Naive B cell (primary cell): ENCODE results near the gene PRKCB. TPM values are rescaled to one million over a fixed set of nuclear protein-coding genes. Genes with fewer than 3 reads are reported as not detected.
"Not testable (repeated sequence)": the region's sequence is repeated elsewhere in the genome, so short reads cannot be mapped to it uniquely, and the experiment has no call there.

Experiments
- ATAC-seq, 2 donors: fragments of 150-1000 bp; cut with Tn5 transposase; 2 replicates each; pipeline ENCODE4 v1.10.0; 2021; ENCODE audit warnings: low read depth in 2 of 2, mild to moderate bottlenecking in 2 of 2, moderate library complexity in 2 of 2
- DNase-seq: peaks from one replicate; pipeline ENCODE4 v3.0.0; 2022
- H3K27ac Mint-ChIP-seq, 6 donors: one replicate each; pipeline ENCODE4 v1.8.0; 2020 to 2022; ENCODE audit warnings: mild to moderate bottlenecking in 6 of 6, mixed read lengths in 6 of 6, moderate library complexity in 5 of 6, inconsistent platforms in 2 of 6
- H3K27me3 Mint-ChIP-seq, 3 donors: one replicate each; pipeline ENCODE4 v1.8.0; 2021 to 2022; ENCODE audit warnings: mixed read lengths in 3 of 3, mild to moderate bottlenecking in 1 of 3
- H3K36me3 Mint-ChIP-seq, 2 donors: one replicate each; pipeline ENCODE4 v1.8.0; 2020 to 2022; ENCODE audit warnings: mixed read lengths in 2 of 2, inconsistent platforms in 1 of 2, mild to moderate bottlenecking in 1 of 2
- H3K4me1 Mint-ChIP-seq, 3 donors: one replicate each; pipeline ENCODE4 v1.8.0; 2020 to 2022; ENCODE audit warnings: mixed read lengths in 3 of 3, inconsistent platforms in 1 of 3, mild to moderate bottlenecking in 1 of 3, moderate library complexity in 1 of 3
- H3K4me3 Mint-ChIP-seq, 8 donors: one replicate each; pipeline ENCODE4 v1.8.0; 2020 to 2022; ENCODE audit warnings: mild to moderate bottlenecking in 8 of 8, mixed read lengths in 8 of 8, moderate library complexity in 8 of 8, inconsistent platforms in 2 of 8
- H3K9me3 Mint-ChIP-seq, 7 donors: one replicate each; pipeline ENCODE4 v1.8.0; 2020 to 2022; ENCODE audit warnings: mixed read lengths in 7 of 7, mild to moderate bottlenecking in 5 of 7, inconsistent platforms in 2 of 7, moderate library complexity in 1 of 7
- polyA plus RNA-seq, 6 donors: library from polyadenylated mRNA; unstranded; fragments of 300-500 nt; fragmentation: Illumina TruSeq; gene quantifications; one replicate each; pipeline ENCODE4 v1.2.3, GENCODE V29; 2021; ENCODE audit warnings: low read depth in 6 of 6

Gene PRKCB
- polyA plus RNA-seq, 6 donors from 2014 or later, result 213 to 344 (median 285) TPM

GRCh38 chr16:23929237-23929636 is 93.5 kb downstream of the PRKCB start:
- ATAC-seq (no peak), DNase-seq (no peak)
- no peaks in the 10 kb centered on the region for H3K27me3 Mint-ChIP-seq
- H3K4me1 Mint-ChIP-seq, result peaks cover 65 to 89% (median 84%) of the 10 kb centered on the region in 3 donors
- peaks cover 16 to 39% of the 10 kb centered on the region in 2 donors for H3K36me3 Mint-ChIP-seq
- H3K27ac Mint-ChIP-seq, result peak overlapping the region in 4 of 6 donors; percentile 35 to 89 (median 75)
- H3K9me3 Mint-ChIP-seq, result peaks cover 0 to 10% (median 2%) of the 10 kb centered on the region in 7 donors
- H3K4me3 Mint-ChIP-seq, result peak overlapping the region in 1 of 8 donors; percentile 45

- Mint-ChIP-seq H3K4me3 (peak overlapping the region in 1 of 8 donors; percentile 43), H3K27me3 (no peaks in the 10 kb centered on the region), H3K36me3 (peaks cover 10 to 38% of the 10 kb centered on the region in 2 donors), H3K27ac (peak overlapping the region in 3 of 6 donors; percentile 61 to 82 (median 72)), H3K4me1 (peaks cover 70 to 89% (median 87%) of the 10 kb centered on the region in 3 donors), H3K9me3 (peaks cover 0 to 9% (median 2%) of the 10 kb centered on the region in 7 donors)
- DNase-seq (no peak), ATAC-seq (no peak)
These were observed 94.1 kb downstream of the PRKCB start for GRCh38 chr16:23929856-23930255.

- Mint-ChIP-seq H3K27me3 (no peaks in the 10 kb centered on the region), H3K4me1 (peaks cover 78 to 90% (median 87%) of the 10 kb centered on the region in 3 donors), H3K36me3 (peaks cover 2 to 38% of the 10 kb centered on the region in 2 donors), H3K4me3 (peak overlapping the region in 1 of 8 donors; percentile 5), H3K27ac (peak overlapping the region in 4 of 6 donors; percentile 16 to 83 (median 58)), H3K9me3 (peaks cover 0 to 9% (median 2%) of the 10 kb centered on the region in 7 donors)
- ATAC-seq, result no peak
- no peak for DNase-seq
These were observed 95.0 kb downstream of the PRKCB start for GRCh38 chr16:23930791-23931190.

GRCh38 chr16:23931199-23931598 is 95.4 kb downstream of the PRKCB start:
- DNase-seq (no peak), ATAC-seq (no peak)
- Mint-ChIP-seq H3K36me3 (peaks cover 0 to 38% of the 10 kb centered on the region in 2 donors), H3K9me3 (peaks cover 0 to 9% (median 2%) of the 10 kb centered on the region in 7 donors), H3K4me1 (peaks cover 80 to 92% (median 89%) of the 10 kb centered on the region in 3 donors), H3K4me3 (peak overlapping the region in 1 of 8 donors; percentile 5), H3K27ac (peak overlapping the region in 4 of 6 donors; percentile 10 to 84 (median 61)), H3K27me3 (no peaks in the 10 kb centered on the region)

DNA sequence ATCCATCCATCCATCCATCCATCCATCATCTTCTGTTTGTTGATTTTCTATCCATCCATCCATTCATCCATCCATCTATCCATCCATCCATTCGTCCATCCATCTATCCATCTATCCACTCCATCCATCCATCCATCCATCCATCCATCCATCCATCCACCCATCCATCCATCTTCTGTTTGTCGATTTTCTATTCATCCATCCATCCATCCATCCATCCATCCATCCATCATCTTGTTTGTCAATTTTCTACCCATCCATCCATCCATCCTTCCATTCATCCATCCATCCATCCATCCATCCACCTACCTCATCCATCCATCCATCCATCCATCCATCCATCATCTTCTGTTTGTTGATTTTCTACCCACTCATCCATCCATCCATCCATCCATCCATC is 97.9 kb downstream of the PRKCB start:
- Mint-ChIP-seq H3K4me3 (peak overlapping the region in 3 of 8 donors; percentile 9 to 51 (median 10)), H3K27ac (peak overlapping the region in 3 of 6 donors; percentile 3 to 52 (median 14)), H3K4me1 (peaks cover 78 to 88% (median 87%) of the 10 kb centered on the region in 3 donors), H3K36me3 (peaks cover 0 to 24% of the 10 kb centered on the region in 2 donors)
- not testable (repeated sequence) for H3K27me3 Mint-ChIP-seq, DNase-seq, ATAC-seq, H3K9me3 Mint-ChIP-seq

DNA sequence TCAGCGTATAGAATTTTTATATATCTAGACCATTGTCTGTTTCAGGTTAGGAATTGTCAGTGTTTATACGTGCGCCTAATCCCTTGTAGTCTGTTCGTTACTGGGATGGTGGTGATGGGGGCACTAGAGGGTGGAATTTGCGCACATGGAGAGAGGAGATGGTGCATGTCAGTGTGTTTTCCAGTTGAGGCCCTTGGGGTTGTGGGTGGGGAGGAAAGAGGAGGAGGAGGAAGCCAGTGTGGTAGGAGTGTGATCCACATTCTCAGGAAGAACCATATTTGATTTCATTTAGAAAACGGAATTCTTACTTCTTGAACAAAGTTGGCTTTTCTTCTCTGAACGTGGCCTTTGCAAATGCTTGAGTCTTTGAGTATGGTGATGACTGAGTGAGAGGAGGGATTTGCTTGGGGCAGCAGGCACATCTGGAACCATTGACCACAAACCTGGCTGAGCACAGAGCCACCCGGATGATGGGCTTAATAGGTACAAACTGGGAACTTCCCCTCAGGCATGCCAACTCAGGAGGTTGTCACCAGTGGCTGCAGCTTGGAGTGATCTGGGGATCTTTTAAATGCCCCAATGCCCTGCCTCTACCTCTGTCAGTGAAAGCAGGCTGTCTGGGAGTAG is 98.9 kb downstream of the PRKCB start:
- no peaks in the 10 kb centered on the region for H3K27me3 Mint-ChIP-seq

DNA sequence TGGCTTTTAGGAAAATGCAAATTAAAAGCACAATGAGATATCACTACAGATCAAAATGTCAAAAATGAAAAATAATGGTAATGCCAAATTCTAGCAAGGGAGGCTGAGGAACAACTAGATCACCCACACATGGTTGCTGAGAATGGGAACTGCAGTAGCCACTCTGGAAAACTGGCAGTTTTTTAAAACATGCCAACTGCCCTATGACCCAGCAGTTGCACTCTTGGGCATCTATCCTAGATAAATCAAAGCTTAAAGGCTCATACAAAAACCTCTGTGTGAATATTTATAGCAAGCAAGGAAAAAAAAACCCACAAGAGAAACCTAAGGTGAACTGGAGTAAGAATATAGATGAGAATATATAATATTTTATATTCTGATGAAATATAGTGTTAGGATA is 104.3 kb downstream of the PRKCB start:
- Mint-ChIP-seq H3K27me3 (no peaks in the 10 kb centered on the region), H3K27ac (peak overlapping the region in 5 of 6 donors; percentile 26 to 79 (median 74)), H3K36me3 (peaks cover 0 to 7% of the 10 kb centered on the region in 2 donors), H3K4me1 (peaks cover 67 to 86% (median 69%) of the 10 kb centered on the region in 3 donors), H3K9me3 (peaks cover 0 to 2% (median 0%) of the 10 kb centered on the region in 7 donors), H3K4me3 (no peak overlapping the region)
- DNase-seq (no peak), ATAC-seq (no peak)

More for the DNA sequence above, 98.9 kb downstream of the PRKCB start:
- Mint-ChIP-seq H3K36me3 (peaks cover 0 to 20% of the 10 kb centered on the region in 2 donors), H3K4me3 (peak overlapping the region in 5 of 8 donors; percentile 21 to 45 (median 36)), H3K27ac (peak overlapping the region in 4 of 6 donors; percentile 25 to 80 (median 45)), H3K9me3 (peaks cover 0 to 9% (median 3%) of the 10 kb centered on the region in 7 donors), H3K4me1 (peaks cover 79 to 89% (median 85%) of the 10 kb centered on the region in 3 donors)
- DNase-seq, result no peak
- ATAC-seq, result no peak

- H3K4me1 Mint-ChIP-seq, result peaks cover 67 to 87% (median 69%) of the 10 kb centered on the region in 3 donors
- H3K4me3 Mint-ChIP-seq, result peak overlapping the region in 1 of 8 donors; percentile 2
- ATAC-seq (no peak), DNase-seq (no peak)
- no peaks in the 10 kb centered on the region for H3K27me3 Mint-ChIP-seq
- H3K27ac Mint-ChIP-seq, result peak overlapping the region in 4 of 6 donors; percentile 5 to 74 (median 42)
- H3K36me3 Mint-ChIP-seq, result peaks cover 0 to 13% of the 10 kb centered on the region in 2 donors
- peaks cover 0 to 2% (median 0%) of the 10 kb centered on the region in 7 donors for H3K9me3 Mint-ChIP-seq
These were observed 105.2 kb downstream of the PRKCB start for GRCh38 chr16:23941025-23941424.

DNA sequence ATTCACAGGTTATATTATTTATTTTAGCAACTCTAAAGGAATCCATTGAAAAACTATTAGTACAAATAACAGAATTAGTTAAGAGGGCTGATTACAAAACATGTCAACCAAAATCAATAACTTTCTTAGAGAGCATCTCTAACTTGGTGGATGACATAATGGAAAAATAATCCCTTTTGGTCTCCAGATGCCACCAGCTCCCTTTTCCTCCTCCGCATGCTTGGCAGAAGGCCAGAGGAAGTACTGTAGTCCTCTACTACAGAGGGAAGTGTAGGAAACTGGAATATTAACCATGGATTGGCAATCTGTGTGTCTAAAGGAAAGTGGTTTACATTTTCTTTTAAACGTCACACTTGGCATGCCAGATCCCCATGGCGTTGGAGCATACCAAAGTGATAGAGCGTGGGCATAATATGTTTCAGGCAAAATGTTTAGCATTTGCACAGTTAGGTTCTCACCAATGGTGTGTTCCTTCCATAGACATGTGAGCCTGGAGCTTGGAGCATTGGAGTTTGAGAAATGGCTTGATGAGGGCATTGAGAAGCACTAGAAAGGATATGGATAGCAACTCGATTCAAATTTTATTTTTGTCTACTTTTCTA is 106.3 kb downstream of the PRKCB start:
- H3K27me3 Mint-ChIP-seq, result no peaks in the 10 kb centered on the region
- peaks cover 72 to 89% (median 76%) of the 10 kb centered on the region in 3 donors for H3K4me1 Mint-ChIP-seq
- H3K36me3 Mint-ChIP-seq, result peaks cover 0 to 13% of the 10 kb centered on the region in 2 donors
- ATAC-seq (no peak), DNase-seq (no peak)
- no peaks in the 10 kb centered on the region for H3K9me3 Mint-ChIP-seq
- H3K4me3 Mint-ChIP-seq, result peak overlapping the region in 5 of 8 donors; percentile 23 to 60 (median 41)
- H3K27ac Mint-ChIP-seq, result peak overlapping the region in 4 of 6 donors; percentile 36 to 91 (median 70)

GRCh38 chr16:23943604-23944003 is 107.8 kb downstream of the PRKCB start:
- ATAC-seq, result no peak
- Mint-ChIP-seq H3K36me3 (peaks cover 0 to 13% of the 10 kb centered on the region in 2 donors), H3K27me3 (no peaks in the 10 kb centered on the region), H3K27ac (peak overlapping the region in 5 of 6 donors; percentile 7 to 84 (median 70)), H3K9me3 (no peaks in the 10 kb centered on the region), H3K4me3 (no peak overlapping the region), H3K4me1 (peaks cover 72 to 93% (median 76%) of the 10 kb centered on the region in 3 donors)
- DNase-seq, result no peak

- Mint-ChIP-seq H3K27me3 (no peaks in the 10 kb centered on the region), H3K4me1 (peaks cover 74 to 94% (median 78%) of the 10 kb centered on the region in 3 donors), H3K36me3 (peaks cover 0 to 13% of the 10 kb centered on the region in 2 donors), H3K4me3 (peak overlapping the region in 1 of 8 donors; percentile 35), H3K27ac (peak overlapping the region in 5 of 6 donors; percentile 27 to 94 (median 92)), H3K9me3 (no peaks in the 10 kb centered on the region)
- no peak for ATAC-seq
- no peak for DNase-seq
These were observed 108.6 kb downstream of the PRKCB start for GRCh38 chr16:23944381-23944780.

- peaks cover 75 to 95% (median 79%) of the 10 kb centered on the region in 3 donors for H3K4me1 Mint-ChIP-seq
- H3K27ac Mint-ChIP-seq, result peak overlapping the region; percentile 72 to 94 (median 90)
- DNase-seq, result no peak
- H3K27me3 Mint-ChIP-seq, result no peaks in the 10 kb centered on the region
- peaks cover 0 to 13% of the 10 kb centered on the region in 2 donors for H3K36me3 Mint-ChIP-seq
- H3K9me3 Mint-ChIP-seq, result no peaks in the 10 kb centered on the region
- peak overlapping the region in 6 of 8 donors; percentile 1 to 72 (median 48) for H3K4me3 Mint-ChIP-seq
- ATAC-seq, result no peak
These were observed 109.5 kb downstream of the PRKCB start for GRCh38 chr16:23945243-23945642.

DNA sequence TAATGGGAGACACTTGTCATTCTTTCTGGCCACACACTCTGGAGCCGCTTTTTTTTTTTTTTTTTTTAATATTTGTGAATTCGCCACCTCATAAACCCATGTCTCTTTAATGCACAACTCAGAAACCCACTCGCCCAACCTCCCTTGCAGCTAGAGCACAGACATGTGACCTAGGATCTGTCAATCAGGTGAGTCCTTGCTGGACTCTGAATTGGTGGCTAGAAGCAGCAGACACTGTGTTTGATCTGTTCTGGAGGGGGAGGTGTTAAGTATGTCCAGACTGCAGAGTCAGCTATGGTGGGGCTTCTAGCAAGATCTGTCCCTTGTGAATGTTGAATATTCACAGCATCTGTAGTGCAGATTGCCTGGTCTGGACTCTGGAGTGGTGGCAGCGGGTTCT is 112.1 kb downstream of the PRKCB start:
- Mint-ChIP-seq H3K4me3 (peak overlapping the region in 7 of 8 donors; percentile 2 to 80 (median 55)), H3K4me1 (peaks cover 82 to 99% (median 84%) of the 10 kb centered on the region in 3 donors), H3K36me3 (peaks cover 0 to 13% of the 10 kb centered on the region in 2 donors), H3K9me3 (no peaks in the 10 kb centered on the region), H3K27me3 (no peaks in the 10 kb centered on the region), H3K27ac (peak overlapping the region; percentile 56 to 95 (median 88))
- no peak for DNase-seq
- no peak for ATAC-seq
